ENCODE results near the gene CD38.

DNA sequence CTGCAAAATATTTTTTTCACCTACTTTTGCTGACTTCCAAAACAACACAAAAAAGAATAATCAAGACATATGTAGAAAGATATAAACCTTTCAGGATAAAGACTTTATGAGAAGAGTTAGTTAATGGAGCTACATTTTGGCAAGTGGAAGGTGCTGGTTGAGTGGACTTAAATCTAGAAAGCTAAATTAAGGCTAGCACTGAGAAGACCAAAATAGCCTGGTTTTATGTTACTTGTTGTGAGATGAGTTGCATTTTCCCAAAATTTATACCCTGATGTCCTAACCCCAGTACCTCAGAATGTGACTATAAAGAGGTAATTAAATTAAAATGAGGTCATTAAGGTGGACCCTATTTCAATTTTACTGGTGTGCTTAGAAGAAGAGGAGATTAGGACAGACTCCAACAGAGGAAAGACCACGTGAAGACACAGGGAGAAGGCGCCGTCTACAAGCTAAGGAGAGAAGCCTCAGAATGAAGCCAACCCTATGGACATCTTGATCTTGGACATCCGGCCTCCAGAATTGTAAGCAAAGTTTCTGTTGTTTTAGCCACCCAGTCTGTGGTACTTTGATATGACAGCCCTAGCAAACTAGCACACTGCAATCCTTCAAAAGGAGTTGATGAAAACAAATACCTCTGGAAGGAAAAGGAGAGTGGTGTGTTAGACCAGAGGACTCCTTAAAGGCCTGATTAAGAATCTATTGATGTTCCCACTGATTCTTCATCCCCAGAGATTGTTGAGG is 93.0 kb downstream of the CD38 start:
- TF ChIP-seq, protein P1, sequence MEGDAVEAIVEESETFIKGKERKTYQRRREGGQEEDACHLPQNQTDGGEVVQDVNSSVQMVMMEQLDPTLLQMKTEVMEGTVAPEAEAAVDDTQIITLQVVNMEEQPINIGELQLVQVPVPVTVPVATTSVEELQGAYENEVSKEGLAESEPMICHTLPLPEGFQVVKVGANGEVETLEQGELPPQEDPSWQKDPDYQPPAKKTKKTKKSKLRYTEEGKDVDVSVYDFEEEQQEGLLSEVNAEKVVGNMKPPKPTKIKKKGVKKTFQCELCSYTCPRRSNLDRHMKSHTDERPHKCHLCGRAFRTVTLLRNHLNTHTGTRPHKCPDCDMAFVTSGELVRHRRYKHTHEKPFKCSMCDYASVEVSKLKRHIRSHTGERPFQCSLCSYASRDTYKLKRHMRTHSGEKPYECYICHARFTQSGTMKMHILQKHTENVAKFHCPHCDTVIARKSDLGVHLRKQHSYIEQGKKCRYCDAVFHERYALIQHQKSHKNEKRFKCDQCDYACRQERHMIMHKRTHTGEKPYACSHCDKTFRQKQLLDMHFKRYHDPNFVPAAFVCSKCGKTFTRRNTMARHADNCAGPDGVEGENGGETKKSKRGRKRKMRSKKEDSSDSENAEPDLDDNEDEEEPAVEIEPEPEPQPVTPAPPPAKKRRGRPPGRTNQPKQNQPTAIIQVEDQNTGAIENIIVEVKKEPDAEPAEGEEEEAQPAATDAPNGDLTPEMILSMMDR (conservative IDR thresholded peaks at IDR 0.05; ENCODE audit: low read depth, low read length), result no peak
- no peak for TF ChIP-seq EZH2 (IDR thresholded peaks at IDR 0.05; ENCODE audit: borderline replicate concordance, low read depth, low read length, poor library complexity, severe bottlenecking)

Data from A673 (cell line).